GM03348 (cell line): ENCODE results near the gene RCAN2.

Experiments used
- DNase-seq: peaks from one replicate; pipeline ENCODE4 v3.0.0; 2012; ENCODE audit warnings: low spot score

Gene RCAN2

DNA sequence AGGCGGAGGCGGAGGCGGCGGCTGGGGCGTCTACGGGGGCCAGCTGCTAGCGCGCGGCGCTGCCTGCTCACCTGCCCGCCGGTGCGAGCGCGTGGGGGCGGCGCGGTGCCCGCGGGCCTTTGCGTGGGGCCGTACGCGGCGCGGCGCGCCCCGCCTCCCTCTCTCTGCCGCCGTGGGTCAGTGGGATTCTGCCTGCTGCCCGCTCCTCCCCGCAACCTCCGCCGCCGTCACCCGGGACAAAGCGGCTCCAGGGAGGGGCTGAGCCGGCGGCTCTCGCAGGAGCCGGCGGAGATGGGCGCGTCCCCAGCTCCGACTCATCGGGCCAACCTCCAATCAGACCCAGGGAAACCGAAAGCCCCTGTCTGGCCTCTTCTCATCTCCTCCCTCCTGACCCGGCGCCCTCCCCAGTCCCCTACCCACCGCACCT lies at the start of gene RCAN2:
Gene RCAN2, minus strand, starts transcription at position 249 of the 427 bp plus-strand sequence.
- DNase-seq = peak; percentile 90

DNA sequence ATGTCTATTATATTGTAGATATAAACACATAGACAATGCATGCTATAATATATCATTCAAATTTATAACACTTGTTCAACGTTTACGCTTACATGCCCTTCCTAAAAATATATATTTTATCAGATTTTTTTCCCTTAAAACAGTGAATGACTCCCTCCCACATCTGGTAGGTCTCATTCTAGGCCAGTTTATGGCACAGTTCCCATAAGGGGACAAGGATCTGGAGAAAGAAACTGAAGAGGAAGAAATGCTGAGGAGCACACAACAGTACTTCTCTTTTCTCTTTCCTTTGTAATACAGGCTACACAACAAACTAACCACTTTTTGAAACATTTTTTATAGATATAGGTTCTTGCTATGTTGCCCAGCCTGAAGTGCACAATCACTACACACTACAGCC lies 48.6 kb upstream of the RCAN2 start:
- DNase-seq = no peak

DNA sequence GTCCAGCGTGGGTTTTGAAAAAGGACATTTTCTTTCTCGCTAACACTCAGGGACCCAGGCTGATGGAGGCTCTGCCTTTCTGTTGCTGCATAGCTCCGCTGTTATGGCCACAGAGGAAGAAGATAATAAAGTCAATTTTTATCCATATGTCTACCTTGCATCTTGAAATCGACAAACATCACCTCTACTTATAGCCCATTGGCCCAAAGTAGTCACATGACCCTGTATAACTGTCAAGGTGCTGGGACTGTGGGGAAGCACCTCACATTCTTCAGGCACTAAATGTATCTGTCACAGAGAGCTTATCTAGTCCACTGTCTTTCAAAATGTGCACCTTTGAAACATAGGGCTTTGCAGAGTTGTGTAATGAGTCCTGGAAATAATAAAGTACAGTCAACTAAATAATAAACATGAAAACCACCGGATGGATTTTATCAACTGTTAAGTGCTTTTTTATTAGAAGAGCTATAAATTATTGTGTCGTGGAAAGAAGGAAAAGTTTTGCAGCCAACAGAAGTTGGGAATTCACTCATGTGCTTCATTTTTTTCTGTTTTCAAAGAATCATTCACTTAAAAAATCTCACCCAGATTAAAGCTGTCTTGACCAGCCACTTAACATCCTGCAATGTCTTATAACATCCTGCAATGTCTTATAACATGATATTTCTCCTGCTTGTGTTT lies 47.7 kb upstream of the RCAN2 start:
- no peak for DNase-seq

DNA sequence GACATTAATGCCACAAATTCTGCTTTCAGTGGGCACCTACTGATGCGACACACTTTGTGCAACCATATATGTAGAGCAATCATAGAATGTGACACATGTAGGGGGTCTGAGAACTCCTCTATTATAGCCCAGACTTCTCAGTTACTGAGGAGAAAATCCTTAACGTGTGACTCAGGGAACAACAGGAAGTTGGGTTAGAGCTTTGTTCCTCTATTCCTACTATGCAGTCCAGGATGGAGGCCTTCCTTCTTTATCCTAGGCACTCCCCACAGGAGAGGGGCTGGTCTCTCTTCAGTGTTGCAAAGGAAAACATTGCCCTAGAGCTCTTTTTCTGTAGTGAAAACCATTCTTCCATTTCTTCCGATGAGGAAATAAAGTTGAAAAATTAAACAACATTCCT lies 39.6 kb upstream of the RCAN2 start:
- DNase-seq = no peak

DNA sequence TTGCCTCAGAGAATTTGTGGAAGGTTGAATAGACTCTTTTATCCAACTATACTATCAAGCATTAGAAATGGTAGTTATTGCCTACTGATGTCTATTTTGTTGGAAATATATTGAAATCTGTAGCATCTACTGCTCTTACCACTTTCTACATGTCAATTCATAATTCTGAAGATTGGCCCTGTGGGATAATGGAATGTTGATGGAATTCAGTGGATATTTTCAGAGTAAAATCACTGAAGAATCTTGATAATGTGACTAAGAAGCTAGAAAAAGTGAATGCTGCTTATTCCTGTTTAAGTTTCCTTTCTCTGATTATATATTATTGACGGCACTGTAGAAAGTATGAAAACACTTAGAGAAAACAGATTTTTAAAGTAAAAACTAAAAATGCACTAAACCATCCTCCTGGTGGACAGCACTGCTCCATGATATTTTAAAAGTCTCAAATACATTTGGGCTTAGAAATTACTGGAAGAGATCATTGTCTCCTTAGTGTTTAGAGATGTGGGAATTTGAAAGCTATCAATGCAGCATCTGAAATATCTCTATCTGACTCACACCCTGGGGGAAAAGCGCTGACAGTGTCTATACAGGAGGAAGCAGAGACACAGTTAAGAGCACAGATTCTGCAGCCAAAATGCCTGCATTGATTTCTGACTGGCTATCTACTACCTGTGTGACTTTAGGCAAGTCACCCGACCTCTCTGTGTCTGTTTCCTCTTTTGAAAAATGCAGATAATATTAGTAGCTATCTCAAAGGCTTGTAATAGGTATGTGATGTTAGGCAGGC lies 37.9 kb upstream of the RCAN2 start:
- DNase-seq = peak; percentile 6

DNA sequence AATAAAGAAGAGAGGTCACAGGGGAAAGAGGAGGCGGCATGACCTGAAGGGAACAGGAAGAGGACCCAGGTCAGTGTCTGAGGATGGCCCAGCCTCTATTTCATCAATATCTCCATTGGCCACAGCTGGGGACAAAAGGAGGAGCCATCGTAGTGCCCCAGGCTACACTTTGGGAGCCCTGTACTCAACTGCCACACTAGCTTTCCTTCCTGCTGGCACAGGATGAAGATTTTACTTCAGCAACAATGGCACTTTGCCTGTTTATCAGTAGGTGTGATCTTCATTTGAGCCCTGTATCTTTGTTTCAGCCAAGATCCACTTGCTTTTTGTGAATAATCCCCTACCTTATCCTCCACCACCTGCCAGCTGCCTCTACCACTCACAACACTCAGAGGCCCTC lies 35.4 kb upstream of the RCAN2 start:
- DNase-seq = no peak

DNA sequence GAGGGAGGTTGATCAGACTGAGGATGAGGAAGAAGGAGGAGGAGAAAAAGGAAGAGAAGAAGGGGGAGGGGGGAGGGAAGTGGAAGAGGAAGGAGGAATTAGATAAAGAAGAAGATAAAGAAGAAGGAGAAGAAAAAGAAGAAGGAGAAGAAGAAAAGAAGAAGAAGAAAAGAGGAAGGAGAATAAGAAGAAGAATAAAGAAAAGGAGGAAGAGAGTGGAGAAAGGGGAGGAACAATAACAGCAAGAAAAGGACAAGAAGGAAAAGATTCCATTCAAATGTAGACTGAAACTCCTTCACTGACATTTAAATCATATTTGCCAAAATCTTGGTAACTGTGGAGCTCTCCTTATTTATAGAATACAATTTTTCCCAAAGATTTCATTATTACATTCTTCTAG lies 34.3 kb upstream of the RCAN2 start:
- DNase-seq = no peak

DNA sequence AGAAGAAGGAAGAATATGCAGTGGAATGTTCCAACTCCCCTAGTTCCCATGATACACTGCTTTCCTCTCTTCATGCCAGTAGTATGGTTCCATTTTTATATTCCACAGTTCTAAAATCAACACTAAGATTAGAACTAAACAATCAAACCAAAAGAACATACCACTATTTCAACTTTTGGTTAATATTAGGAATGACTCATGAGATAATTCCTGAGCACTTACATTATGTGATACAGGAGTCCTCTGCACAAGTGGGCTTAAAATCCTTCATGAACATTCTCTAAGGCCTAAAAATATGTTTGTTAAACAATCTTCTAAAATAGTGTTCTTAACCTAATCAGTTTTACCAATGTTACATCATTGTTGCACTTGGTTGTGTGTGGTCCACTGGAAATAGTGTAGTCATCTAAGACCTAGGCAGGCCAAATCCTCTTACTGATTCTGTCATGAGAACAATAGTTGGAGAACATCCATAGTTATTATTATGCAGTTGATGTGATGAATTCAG lies 30.3 kb upstream of the RCAN2 start:
- DNase-seq = no peak

DNA sequence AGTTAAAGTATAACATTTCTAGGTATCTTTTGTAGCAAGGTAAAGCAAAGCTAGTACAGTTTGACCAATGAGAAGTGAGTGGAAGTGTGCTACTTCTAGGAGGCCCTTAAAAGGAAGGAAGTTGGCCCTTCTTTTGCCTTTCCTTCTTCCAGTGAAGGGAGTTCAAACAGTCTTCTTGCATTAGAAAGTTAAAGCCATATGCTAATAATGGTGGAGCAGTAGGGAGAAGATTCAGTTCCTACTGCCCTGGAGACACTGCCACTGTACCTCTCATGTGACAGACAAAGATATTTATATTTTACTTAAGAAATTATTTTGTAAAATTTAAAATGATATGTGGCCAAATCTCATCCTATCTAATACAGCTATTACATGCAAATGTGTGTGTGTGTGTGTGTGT lies 26.0 kb upstream of the RCAN2 start:
- DNase-seq = no peak

DNA sequence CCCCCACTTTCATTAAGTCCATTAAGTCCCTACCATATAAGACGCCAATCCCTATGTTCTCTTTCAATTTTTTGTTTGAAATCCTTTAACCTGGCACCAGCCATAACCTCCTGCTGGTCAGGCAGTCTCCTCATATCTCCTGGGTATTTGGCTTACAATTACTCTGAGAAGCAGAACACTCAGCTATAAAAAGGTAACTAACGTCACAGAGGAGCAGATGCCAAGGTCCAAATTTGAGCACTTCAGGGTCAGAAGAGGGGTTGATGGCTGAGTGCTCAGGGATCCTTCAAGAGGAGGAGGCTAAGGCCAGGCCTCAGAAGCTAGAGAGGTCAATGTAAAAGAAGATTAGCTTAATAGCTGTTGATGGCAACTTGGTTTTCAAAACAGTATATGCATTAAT lies 22.3 kb upstream of the RCAN2 start:
- DNase-seq = no peak

DNA sequence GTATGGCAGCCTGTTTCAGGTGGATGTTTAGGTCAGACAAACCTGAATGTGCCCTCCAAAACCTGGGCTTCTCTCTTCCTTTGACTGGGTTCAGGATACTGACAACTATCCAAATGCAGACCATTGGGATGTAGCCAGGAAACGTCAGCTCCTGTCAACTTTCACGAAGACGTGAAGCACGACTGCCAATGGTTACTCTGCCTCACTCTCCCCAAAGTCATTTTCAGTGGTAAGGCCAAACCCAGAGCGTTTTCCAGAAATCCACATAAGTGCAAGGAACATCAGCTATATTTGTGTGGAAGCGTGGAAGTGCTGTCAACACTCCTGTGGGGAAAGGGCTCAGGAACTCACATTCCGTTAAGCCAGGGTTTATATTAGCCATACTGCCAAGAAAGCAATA lies 20.1 kb upstream of the RCAN2 start:
- no peak for DNase-seq

DNA sequence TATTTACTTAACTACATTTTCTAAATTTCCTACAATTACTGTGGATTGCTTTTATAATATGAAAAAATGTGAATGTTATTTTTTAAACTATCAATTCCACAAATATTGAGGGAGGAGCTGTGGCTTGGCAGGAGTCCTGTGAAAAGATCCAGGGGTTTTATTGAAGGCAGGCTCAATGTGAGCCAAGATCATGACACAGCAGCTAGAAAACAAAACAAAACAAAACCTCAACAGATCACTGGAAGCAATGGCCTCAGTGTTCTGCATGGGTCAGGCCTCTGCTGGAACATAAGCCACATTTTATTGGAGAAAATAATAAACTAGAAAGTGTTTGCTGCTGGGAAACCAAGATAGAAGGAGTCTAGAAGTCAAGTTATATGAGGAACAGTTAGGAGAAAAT lies 19.4 kb upstream of the RCAN2 start:
- DNase-seq = peak; percentile 66

DNA sequence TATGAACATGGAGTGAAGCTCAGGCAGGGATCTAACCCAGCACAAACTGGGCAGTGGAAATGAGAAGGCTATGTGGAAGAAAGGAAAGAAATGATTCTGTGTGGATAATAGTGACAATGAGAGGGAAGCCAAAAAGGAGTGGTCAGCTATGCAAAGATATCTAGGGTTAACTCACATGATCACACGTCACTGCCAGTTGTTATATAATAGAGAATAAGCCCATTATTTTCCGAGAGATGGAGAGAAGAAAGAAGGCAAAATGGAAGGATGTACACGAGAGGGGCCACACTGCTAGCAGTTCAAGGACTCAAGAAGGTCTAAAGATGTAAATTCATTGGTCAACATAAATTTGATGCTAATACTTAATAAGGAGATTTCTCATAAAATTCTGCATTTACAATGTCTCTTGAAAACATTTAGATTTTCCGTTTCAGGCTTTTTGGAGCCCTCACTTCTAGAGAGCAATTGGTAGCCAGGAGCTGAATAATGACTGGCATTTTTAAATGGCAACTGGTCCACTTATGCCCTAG lies 18.8 kb upstream of the RCAN2 start:
- DNase-seq = no peak

DNA sequence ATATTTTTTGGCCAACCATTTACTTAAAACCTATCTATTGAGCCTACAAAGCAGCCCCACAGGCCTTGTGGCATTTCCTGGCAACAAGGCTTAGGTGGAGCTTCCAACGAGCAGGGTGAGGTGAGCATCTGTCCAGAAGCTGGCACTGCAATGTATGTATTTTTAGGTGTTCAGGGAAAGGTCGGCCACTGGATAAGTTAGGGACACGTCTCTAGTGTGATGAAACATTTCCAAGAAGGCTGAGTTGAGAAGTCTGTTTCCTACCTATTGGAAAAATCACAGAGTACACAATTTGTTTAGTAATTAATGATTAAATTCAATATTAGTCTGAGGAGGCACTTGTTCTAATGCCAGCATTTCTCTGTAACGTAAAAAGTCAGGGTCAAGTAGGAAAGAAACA lies 17.8 kb upstream of the RCAN2 start:
- no peak for DNase-seq

DNA sequence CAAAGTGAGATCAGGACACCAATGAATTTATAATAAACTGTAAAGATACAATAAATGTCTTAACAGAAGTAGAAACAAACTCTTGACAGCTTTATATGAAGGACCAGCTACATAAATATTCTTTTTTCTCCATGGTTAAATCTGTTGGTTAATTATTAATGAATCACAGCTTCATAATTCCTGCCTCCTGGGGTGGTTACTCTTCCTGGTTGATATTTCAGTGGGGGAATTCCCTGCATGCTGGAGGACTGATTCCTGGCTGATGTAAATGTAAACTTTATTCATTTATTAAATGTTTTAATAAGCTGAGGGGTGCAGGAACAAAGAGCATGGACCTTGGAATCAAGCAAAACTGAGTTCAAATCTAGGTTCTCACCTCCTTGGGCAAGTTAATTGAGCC lies 16.2 kb upstream of the RCAN2 start:
- DNase-seq = no peak

DNA sequence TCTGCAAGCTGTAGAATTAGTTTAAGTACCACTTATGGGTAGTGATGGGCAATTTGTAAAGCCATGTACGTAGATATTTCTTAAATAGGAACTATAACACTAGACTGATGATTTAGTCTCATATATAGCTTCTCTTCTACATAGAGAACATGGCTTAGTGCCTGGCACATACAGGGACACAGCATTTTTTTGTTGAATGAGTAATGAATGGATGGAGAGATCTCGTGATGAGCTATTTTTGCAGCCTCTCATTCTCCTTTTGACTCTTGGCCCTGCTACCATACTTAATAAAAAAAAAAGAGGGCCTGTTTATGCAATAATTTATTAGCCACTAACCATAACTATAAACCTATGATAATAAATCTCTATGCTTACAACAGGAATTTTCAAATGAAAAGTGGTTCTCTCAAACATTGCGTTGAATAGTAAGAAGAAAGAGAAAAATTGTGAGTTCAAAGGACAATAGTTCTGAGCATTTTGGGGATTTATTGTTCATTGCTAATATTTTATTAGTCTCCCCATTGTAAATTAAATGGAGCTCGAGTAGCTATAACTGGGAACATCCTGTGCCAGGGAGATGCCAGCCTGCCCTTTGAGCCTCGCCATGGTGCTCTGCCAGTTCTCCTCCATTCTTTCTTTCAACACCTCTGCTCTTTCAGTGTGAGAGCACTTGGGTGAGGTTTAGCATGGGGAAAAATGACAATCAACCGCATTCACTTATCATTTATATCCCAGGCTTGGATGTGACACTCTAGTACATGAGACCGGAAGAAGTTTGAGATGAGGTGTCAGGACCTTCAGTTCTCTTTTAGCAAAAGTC lies 14.7 kb upstream of the RCAN2 start:
- DNase-seq = no peak

DNA sequence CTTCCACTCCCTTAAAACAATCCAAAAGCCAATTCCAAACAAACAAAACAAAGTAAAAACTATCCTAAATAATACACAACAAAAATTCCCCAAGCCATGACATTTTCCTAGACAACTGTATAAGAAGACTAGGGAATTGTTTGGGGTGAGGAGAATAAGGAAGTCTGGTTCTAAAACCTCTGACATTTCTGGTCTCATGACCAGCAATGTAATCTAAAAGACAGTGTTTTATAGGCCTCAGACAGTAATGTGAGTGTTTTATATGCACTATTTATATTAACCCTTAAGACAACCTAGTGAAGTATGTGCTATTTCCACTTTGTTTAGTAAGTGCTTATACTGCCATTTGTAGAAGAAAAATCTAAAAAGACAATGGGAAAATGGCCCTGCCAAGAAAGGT lies 13.0 kb upstream of the RCAN2 start:
- no peak for DNase-seq

DNA sequence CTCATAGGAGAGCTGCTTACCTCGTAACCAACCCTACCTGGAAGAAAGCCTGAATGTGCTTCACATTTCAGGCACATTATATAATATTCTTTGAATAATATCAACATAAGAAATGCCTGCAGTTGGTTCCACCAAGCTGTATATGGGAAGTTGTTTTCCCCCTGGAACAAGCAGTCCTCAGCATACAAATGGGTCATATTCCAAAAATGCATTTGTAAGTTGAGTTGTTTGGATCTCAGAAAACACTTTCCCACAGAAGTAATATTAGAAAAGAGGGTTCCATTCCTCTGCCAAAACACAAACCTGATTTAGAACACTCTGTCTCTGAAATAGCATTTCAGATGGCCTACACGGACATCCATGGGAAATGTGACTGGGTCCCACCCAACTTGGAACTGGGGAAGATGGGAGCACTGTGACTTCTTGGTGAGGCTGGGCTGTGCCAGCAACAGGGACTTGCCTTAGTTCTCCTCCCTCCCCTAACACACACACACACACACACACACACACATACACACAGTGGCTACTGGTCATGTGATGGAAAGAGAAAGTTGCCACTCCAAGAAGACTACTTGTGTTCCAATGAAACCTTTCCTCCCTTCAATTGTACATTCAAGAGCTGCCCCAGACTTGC lies 11.4 kb upstream of the RCAN2 start:
- no peak for DNase-seq

DNA sequence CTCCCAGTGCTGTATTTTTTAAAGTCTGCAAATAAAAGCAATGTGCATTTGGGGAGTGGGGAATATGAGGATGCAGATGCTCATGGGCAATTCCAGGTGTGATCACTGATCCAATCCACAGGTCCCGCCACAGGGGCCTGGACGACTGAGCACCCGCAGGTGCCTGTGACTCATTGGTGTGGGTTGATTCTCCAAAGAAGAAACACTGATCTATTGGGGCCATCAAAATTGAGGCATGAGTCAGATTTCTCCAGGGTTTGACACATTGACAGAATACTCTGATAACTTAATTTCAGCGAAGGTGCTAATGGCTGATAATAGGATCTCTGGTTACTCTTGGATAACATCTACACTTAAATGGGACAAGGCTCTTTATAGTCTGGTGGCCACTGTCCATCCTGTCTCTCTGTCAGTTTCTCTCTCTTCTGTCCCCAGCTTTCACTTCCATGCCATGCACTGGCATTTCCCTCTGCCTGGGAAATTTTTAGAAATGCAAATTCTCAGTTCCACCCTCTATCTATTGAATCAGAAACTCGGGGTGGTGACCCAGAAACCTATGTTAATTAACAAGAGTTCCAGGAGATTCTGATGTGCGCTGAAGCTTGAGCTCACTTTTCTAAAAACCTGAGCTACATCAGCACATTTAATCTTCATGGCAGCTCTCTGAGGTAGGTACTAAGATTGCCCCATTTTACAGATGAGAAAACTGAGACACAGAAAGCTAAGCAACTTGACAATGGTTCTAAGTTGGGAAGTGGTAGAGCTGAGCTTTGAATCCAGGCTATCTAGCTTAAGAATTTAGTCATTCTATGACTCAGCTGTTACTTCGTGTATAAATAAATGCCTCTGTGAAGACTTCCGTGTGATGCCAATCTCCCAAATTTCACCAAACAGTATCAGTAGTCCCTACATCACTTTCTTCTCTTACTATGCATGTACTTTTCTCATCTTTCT lies 10.2 kb upstream of the RCAN2 start:
- no peak for DNase-seq

DNA sequence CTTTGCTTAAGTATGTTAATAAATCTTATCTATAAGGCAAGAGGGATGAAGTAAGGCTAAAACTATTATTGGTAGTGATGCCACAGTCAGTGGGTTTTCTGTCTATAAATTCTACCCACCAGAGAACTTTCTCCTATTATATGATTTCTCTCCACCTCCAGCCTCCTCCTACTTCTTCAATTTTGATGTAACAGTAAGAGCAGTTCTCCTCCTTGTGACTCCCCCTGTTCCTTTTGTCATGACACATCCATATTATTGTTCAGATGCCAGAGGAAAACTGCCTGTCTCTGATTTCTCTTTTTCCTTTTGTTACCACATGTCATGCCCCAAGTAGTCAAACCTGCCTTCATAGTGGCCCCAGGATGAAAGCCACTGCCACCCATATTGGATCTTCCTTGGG lies 9.1 kb upstream of the RCAN2 start:
- DNase-seq = no peak
